C1 segment of cervical spinal cord (tissue), 14 donors: ENCODE data around the gene REEP2.

Source experiments
- DNase-seq, 14 donors: peaks; one replicate each; lab custom pipeline; 2025; lab: John Stamatoyannopoulos, UW

The REEP2 gene

DNA sequence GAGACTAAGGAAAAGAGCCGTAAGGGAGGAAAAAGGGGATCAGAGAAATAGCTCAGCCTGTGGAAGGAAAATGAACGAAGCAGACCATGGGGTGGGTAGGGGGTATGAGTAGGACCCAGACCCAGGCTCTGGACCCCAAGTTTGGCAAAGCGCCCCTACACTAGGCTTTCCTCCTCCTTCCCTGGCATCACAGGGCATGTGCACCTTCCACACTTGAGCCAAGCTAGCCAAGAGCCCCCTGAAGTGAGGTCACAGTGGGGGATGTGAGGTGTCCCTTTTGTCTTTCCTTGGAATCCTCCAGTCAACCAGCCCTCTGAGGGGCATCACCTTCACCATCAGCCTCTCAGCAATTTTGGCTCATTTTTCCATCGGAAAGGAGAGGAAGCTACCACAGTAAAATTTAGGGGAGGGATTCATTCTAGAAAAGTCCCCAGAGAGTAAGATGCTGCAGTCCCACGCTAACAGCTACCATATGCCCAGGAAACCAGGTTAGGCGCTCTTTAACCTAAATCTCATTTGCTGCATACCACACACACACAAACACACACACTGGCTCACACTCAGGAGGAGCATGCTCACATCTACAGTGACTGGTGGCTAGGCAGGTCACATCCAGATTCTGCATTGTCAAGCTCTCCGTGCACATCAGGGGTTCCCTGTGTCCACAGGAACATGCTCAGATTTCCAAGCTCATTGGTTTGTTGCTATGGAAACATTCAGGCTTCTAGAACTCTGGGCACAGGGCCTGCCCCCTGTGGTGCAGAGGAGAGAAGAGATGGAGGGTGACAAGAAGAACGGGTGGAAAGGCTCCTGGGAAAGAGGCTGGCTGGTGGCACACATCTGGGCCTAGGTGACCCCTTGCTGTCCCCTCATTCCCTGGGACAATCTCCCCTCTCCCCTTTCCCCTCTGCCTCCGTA, 9.9 kb downstream of the REEP2 start:
- DNase-seq: peak in 4 of 14 donors; percentile 30 to 95 (median 42)

GRCh38 chr5:138449501-138450239, 10.8 kb downstream of the REEP2 start:
- DNase-seq: peak in 13 of 14 donors; percentile 37 to 86 (median 62)

DNA sequence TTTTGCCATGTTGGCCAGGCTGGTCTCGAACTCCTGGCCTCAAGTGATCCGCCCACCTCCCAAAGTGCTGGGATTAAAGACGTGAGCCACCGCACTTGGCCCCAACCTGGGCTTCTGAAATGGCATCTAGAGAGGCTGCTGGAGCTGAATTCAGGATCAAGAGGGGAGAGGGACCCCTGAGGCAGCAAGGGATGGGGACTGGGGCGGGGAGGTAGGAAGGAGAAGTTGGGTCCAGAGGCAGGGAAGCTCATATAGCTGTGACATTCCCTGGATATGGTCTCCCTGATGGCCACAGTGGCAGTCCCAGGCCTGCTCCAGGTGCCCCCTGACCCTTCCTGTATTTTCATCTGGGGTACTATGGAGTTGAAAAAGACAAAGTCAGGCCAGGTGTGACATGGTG, 12.1 kb downstream of the REEP2 start:
- DNase-seq: no peak

DNA sequence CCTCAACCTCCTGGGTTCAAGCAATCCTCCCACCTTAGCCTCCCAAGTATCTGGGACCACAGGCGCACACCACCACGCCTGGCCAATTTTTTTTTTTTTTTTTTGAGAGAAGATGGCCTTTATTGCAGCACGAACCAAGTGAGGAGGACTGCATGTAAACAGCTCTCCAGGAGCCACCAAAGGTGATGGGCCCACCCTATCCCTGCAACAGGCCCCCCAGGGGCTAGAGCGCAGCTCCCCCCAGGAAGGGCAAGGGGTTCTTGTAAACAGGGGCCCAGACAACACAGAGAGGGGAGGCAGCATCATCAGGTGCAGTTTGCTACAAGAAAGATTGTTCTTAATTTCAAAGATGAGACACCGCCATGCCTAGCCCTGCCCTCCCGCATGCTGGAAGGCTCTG, 13.9 kb downstream of the REEP2 start:
- no peak for DNase-seq

- no peak for DNase-seq
Measured at GRCh38 chr5:138453590-138453989, 14.7 kb downstream of the REEP2 start.

DNA sequence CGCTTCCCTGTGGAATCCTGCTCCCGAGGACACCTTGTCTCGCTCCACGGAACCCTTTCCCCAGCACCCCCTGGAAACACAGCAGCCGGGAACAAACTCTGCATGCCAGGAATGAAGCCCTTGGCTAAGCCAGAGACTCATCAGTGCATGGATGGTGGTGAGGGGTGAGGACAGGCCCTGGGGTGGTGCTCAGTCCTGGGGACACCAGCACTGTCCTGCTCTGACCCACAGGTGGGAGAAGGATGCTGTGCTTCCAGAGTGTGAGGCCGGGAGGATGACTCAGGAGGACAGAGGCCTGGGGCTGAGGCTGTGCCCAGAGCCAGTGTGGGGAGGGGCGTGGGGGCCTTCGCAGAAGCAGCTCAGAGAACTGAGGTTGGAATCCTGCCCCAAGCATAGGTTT, 15.3 kb downstream of the REEP2 start:
- no peak for DNase-seq

GRCh38 chr5:138455232-138455930, 16.5 kb downstream of the REEP2 start:
- no peak for DNase-seq

DNA sequence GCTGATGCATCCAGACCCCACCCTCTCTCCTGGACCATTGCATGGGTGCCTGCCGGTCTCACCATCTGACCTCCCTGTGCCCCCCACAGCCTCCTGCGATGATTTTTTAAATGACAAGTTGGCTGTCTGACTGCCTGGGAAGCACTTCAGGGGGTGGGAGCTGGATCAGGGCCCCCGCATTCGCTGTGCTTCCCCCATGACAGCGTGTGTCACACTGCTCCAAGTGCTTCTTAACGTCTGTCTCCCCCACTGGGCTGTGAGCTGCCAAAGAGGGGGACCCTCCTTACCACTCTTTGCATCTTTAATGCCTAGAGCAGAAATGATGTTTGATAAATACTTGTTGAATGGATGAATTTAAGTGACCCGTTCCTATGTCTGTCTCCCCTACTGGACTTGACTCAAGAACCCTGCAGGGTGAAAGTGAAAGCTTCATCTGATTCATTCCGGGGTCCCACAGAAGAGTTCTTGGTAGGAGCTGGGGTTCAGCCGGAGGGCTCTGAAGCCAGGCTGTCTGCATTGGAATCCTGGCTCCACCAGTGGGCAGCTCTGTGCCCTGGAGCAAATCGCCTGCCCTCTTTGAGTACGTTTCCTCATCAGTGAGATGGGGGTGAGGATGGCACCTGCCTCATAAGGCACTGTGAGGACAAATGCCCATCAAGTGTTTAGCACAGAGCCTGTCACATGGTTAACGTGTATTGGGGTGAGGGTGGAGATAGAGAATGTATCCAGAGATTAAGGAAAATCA, 18.8 kb downstream of the REEP2 start:
- DNase-seq: no peak

GRCh38 chr5:138458384-138458783, 19.5 kb downstream of the REEP2 start:
- peak in 1 of 14 donors; percentile 18 for DNase-seq

DNA sequence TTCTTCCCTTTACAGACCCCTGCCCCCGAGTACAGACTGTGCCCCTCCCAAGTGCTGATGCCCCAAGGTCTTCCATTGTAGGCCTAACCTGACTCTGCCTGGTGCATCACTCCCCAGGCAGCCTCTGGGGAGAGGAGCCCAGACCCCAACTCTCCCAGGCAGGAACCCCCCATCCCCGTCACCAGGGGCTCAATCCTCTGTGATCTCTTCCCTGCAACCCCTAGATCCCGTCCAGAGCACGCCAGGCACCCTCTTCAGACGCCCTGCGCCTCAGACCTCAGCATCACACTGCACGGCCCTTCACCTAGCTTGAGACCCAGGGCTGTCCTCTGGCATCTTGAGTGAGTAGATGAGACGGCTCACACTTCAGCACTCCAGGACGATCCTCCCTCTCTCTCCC, 20.0 kb downstream of the REEP2 start:
- no peak for DNase-seq

GRCh38 chr5:138459311-138459933, 20.6 kb downstream of the REEP2 start:
- DNase-seq: peak in 5 of 14 donors; percentile 33 to 56 (median 34)

- DNase-seq: no peak
Measured at GRCh38 chr5:138460032-138460693, 21.3 kb downstream of the REEP2 start.

DNA sequence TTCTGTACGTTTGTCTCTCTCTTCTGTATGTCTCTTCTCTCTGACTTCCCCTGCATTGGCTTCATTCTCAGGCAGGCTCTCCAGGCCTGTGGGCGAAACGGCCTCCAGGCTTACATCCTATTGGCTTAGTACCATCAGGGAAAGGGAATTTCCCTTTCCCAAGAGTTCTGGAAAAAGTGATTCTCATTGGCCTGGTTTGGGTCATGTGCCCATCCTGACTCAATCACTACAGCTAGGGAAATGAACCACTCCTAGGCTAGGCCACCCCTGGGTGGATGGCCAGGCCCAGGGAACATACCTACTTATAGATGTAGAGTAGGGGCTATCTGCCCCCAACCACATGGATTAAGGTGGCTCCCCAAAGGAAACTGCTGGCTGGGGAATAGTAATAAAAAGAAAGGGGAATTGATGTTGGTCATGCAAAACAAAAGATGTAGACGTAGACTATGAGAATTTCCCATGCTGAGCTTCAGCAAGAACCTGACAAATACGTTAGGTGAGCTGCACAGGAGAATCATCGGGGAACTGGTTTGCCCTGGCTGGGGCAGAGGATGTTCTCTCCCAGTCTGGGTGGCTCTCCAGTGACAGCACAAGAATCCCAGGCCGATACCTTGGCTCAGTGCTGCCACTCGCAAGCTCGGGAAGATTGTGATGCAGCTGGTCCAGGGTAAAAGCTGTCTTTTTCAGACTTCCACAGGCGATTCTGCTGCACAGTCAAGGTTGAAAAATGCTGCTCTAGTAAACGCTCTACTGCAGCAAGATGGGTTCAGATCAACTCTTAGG, 22.7 kb downstream of the REEP2 start:
- DNase-seq: no peak

DNA sequence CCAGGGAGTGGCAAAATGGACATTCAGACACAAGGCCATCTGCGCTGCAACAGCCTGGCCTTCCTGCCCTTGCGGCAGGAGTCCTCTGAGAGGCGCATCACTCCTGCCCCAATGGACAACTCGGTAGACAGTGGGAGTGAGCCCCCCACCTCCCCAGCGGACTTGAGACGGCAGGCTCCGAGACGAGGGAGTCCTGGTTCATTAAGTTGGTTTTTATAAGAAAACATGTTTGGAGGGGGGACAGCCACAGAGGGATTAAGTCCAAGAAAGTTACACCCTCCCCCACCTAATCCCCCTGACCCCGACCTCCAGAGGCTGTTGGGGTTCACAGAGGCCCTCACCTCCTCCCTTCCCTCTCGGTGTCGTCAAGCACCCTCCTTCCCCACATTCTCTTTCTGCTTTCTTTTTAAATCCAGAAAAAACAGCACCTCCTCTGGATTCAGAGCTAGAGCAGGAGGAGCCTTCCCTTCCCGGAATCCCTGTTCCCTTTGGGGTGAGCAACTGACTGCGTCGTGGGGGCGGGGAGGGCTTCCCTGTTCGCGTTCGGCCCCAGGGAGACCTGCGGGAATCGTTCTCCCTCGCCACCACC, 24.7 kb downstream of the REEP2 start:
- peak in 2 of 14 donors; percentile 39 to 90 for DNase-seq

- DNase-seq: peak; percentile 53 to 94 (median 84)
Measured at GRCh38 chr5:138464008-138464387, 25.1 kb downstream of the REEP2 start.

DNA sequence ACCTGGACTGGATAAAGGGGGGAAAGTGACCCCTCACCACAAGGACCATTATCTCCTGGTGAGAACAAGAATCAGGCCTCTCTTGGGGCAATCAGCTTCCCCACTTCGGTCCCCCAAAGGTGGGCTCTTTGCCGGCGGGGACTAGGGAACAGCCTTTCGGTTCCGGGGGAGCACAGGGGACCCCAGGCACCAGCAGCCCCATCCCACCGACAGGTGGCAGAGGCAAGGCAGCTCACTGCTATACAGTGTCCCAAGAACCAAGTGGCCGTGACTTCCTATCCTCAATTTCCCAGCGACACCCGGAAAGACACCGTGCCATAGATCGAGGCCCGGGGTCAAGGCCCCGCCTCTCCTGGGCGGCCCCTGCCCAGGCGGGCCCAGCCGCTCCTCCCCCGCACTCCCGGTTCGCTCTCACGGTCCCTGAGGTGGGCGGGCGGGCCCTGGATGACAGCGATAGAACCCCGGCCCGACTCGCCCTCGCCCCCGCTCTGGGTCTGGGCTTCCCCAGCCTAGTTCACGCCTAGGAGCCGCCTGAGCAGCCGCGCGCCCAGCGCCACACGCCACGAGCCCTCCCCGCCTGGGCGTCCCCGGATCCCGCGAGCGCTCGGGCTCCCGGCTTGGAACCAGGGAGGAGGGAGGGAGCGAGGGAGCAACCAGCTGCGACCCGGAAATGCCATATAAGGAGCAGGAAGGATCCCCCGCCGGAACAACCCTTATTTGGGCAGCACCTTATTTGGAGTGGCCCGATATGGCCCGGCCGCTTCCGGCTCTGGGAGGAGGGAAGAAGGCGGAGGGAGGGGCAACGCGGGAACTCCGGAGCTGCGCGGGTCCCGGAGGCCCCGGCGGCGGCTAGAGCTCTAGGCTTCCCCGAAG, 25.8 kb downstream of the REEP2 start:
- peak; percentile 93 to 100 (median 99) for DNase-seq

- peak; percentile 93 to 100 (median 99) for DNase-seq
Measured at GRCh38 chr5:138465261-138466124, 26.6 kb downstream of the REEP2 start, which contains the start of gene EGR1. Gene EGR1 (plus strand): TSS chr5:138465479. CDS start chr5:138465762, 283 bp downstream.
